Measurements from ENCODE around the gene TMEM109. TPM values are rescaled to one million over a fixed set of nuclear protein-coding genes. Genes with fewer than 3 reads are reported as not detected.

The TMEM109 gene
- total and polyA plus RNA-seq, 2 experiments from 2014 or later = 35.9 to 95.2 TPM

DNA sequence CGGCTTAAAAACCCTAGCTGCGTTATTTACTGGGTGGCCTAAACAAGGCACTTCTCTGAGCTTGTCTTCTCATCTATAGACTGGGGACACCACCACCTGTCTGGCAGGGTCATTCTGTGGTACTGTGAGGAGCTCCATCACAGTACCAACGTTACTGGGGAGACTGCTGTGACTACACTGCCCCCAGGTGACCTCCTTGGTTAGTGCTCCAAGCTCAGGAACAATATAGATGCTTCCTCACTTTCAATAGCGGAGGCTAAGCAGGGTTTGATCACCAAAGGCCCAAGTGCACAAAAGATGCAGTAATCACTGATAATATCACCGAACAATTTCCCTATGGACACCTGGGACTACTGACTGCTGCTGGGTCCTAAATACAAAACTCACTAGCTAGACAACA is 26.4 kb upstream of the TMEM109 start:
- H4K20me1 ChIP-seq (ENCODE audit: insufficient read depth) = no peaks in the 10 kb centered on the region
- no peaks in the 10 kb centered on the region for H3K27me3 ChIP-seq (replicated peaks; ENCODE audit: insufficient read depth)
- no peak overlapping the region for H2AFZ ChIP-seq
- WGBS, 2 experiments (ENCODE audit: low coverage in 1 of 2, low lambda C conversion rate in 2 of 2, missing lambda C conversion rate in 2 of 2) = 60 to 65% methylated on average over 5 of the region's 5 CpGs
- H3K4me3 ChIP-seq = no peak overlapping the region
- peak; percentile 69 for DNase-seq
- TF ChIP-seq EZH2 (IDR thresholded peaks at IDR 0.05; ENCODE audit: insufficient read depth, poor library complexity, severe bottlenecking) (no peak), EZH2phosphoT487 (IDR thresholded peaks at IDR 0.05; ENCODE audit: insufficient read depth, low read depth) (no peak)
- no peaks in the 10 kb centered on the region for H3K4me1 ChIP-seq (ENCODE audit: insufficient read depth)
- H3K9ac ChIP-seq = no peak overlapping the region
- no peak overlapping the region for H3K4me2 ChIP-seq (ENCODE audit: unreplicated experiment)
- no peak overlapping the region for H3K27ac ChIP-seq
- no peaks in the 10 kb centered on the region for H3K9me3 ChIP-seq (ENCODE audit: low read depth)
- no peaks in the 10 kb centered on the region for H3K36me3 ChIP-seq (ENCODE audit: low read depth)
- no peaks in the 10 kb centered on the region for H3F3A ChIP-seq (ENCODE audit: insufficient read depth)
- H3K9me2 ChIP-seq (ENCODE audit: insufficient read depth) = no peaks in the 10 kb centered on the region
- H3K79me2 ChIP-seq (ENCODE audit: insufficient read depth) = no peaks in the 10 kb centered on the region
- in situ Hi-C loops (cut with MboI) = no loop called here

DNA sequence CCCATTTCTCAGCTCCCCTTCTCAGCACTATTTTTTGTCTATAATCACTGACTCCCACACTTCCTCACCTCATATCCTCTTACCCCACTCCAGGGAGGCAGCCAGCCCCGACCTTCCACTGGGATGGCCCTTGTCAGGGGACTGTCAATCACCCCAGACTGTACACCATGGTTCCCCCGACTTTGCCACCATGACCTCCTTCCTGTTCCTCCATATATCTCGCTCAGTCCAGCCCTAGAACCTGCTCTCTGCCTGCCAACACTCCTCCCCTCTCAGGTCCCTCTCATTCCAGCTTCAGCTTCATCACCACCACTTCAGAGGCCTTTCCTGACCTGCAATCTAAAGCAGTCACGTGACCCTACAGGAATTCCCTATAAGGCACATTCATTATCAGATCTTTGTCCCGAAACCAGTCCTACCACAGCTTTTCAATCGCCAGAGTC is 24.1 kb upstream of the TMEM109 start:
- Histone ChIP-seq H3K79me2 (ENCODE audit: insufficient read depth) (no peaks in the 10 kb centered on the region), H3K9me2 (ENCODE audit: insufficient read depth) (no peaks in the 10 kb centered on the region), H3K9ac (no peak overlapping the region), H3K27ac (no peak overlapping the region), H3K36me3 (ENCODE audit: low read depth) (0 out of 2 replicates have a peak, but pooled peaks cover 5% of the 10 kb centered on the region), H3K4me1 (ENCODE audit: insufficient read depth) (no peaks in the 10 kb centered on the region), H3K27me3 (replicated peaks; ENCODE audit: insufficient read depth) (no peaks in the 10 kb centered on the region), H4K20me1 (ENCODE audit: insufficient read depth) (no peaks in the 10 kb centered on the region), H2AFZ (no peak overlapping the region), H3K4me2 (ENCODE audit: unreplicated experiment) (no peak overlapping the region), H3F3A (ENCODE audit: insufficient read depth) (no peaks in the 10 kb centered on the region), H3K4me3 (no peak overlapping the region), H3K9me3 (ENCODE audit: low read depth) (no peaks in the 10 kb centered on the region)
- no peak for TF ChIP-seq EZH2 (IDR thresholded peaks at IDR 0.05; ENCODE audit: insufficient read depth, poor library complexity, severe bottlenecking)
- no peak for TF ChIP-seq EZH2phosphoT487 (IDR thresholded peaks at IDR 0.05; ENCODE audit: insufficient read depth, low read depth)
- WGBS, 2 experiments (ENCODE audit: low coverage in 1 of 2, low lambda C conversion rate in 2 of 2, missing lambda C conversion rate in 2 of 2) = 60% methylated on average over 6 of the region's 6 CpGs
- in situ Hi-C loops (cut with MboI) = loop anchor here (10.0 kb wide), 1 partner anchor 55 kb away; no protein-coding TSS in a partner anchor
- no peak for DNase-seq

DNA sequence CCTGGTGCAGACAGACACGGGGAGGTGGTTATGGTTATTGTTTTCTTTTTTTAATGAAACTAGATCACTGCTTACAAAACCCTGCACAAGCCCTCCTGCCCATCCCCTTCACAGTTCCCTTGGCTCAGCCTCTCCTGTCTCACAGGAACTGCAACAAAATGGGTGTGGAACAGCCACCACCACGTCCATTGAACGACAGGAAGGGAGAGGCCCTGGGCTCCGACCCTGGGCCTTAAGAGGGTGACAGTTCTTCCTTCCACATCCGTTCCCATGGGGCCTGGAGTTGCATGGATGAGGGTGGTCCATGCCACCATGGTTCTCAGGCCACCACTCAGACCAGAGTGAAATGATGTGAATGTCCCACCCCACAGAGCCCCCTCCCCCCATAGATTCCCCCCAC is 23.3 kb upstream of the TMEM109 start:
- Histone ChIP-seq H3K9me3 (ENCODE audit: low read depth) (no peaks in the 10 kb centered on the region), H2AFZ (no peak overlapping the region), H3K4me1 (ENCODE audit: insufficient read depth) (no peaks in the 10 kb centered on the region), H3K4me2 (ENCODE audit: unreplicated experiment) (no peak overlapping the region), H3K9ac (no peak overlapping the region), H3K4me3 (no peak overlapping the region), H4K20me1 (ENCODE audit: insufficient read depth) (no peaks in the 10 kb centered on the region), H3K79me2 (ENCODE audit: insufficient read depth) (no peaks in the 10 kb centered on the region), H3F3A (ENCODE audit: insufficient read depth) (no peaks in the 10 kb centered on the region), H3K27ac (no peak overlapping the region), H3K9me2 (ENCODE audit: insufficient read depth) (no peaks in the 10 kb centered on the region), H3K27me3 (replicated peaks; ENCODE audit: insufficient read depth) (no peaks in the 10 kb centered on the region), H3K36me3 (ENCODE audit: low read depth) (peaks cover 13% of the 10 kb centered on the region)
- in situ Hi-C loops (cut with MboI) = loop anchor here (10.0 kb wide), 1 partner anchor 56 kb away; no protein-coding TSS in a partner anchor
- 82 to 83% methylated on average over 5 of the region's 5 CpGs for WGBS, 2 experiments (ENCODE audit: low coverage in 1 of 2, low lambda C conversion rate in 2 of 2, missing lambda C conversion rate in 2 of 2)
- no peak for DNase-seq
- no peak for TF ChIP-seq EZH2phosphoT487 (IDR thresholded peaks at IDR 0.05; ENCODE audit: insufficient read depth, low read depth)
- TF ChIP-seq EZH2 (IDR thresholded peaks at IDR 0.05; ENCODE audit: insufficient read depth, poor library complexity, severe bottlenecking) = no peak

DNA sequence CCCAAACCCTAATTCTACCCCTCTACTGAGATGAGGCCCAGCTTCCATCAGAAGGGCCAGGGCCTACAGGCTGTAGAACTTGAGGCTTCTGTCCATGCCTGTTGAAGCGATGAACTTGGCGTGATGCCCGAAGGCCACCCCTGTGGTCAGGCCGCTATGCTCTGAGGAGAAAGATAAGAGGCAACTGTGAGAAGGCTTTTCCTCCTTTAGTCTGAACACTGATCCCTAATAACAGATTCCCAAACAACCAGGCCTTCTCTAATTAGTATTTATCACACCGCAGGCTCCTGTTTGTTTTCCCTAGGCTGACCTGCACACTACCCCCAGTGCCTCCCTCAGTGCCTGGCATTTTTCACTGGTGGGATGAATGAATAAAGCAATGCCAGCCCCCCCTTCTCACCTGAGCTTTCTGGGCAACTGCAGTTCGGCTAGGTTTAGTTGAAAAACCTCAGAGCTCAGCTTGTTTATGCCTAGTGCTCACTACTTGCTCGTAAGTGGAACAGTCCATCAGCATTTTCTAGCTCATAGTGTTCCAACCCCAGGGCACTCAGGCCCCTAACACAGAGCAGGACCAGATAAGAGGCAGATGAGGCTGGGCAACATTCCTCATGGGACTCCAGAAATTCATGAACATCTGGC is 22.7 kb upstream of the TMEM109 start:
- Histone ChIP-seq H3K9ac (no peak overlapping the region), H3K79me2 (ENCODE audit: insufficient read depth) (no peaks in the 10 kb centered on the region), H4K20me1 (ENCODE audit: insufficient read depth) (no peaks in the 10 kb centered on the region), H2AFZ (no peak overlapping the region), H3K4me1 (ENCODE audit: insufficient read depth) (no peaks in the 10 kb centered on the region), H3K9me2 (ENCODE audit: insufficient read depth) (no peaks in the 10 kb centered on the region), H3K27me3 (replicated peaks; ENCODE audit: insufficient read depth) (no peaks in the 10 kb centered on the region), H3K9me3 (ENCODE audit: low read depth) (no peaks in the 10 kb centered on the region), H3K4me2 (ENCODE audit: unreplicated experiment) (no peak overlapping the region), H3K36me3 (ENCODE audit: low read depth) (peaks cover 18% of the 10 kb centered on the region), H3F3A (ENCODE audit: insufficient read depth) (no peaks in the 10 kb centered on the region), H3K4me3 (no peak overlapping the region), H3K27ac (no peak overlapping the region)
- in situ Hi-C loops (cut with MboI) = loop anchor here (10.0 kb wide), 1 partner anchor 56 kb away; no protein-coding TSS in a partner anchor
- WGBS, 2 experiments (ENCODE audit: low coverage in 1 of 2, low lambda C conversion rate in 2 of 2, missing lambda C conversion rate in 2 of 2) = 98 to 99% methylated on average over 7 of the region's 7 CpGs
- DNase-seq = no peak
- no peak for TF ChIP-seq EZH2phosphoT487 (IDR thresholded peaks at IDR 0.05; ENCODE audit: insufficient read depth, low read depth)
- TF ChIP-seq EZH2 (IDR thresholded peaks at IDR 0.05; ENCODE audit: insufficient read depth, poor library complexity, severe bottlenecking) = no peak

Data from GM23248 (cell line).